Neuronal stem cell (in vitro differentiated cells): ENCODE data around the gene ANKDD1B.

ENCODE experiments used
- DNase-seq: peaks from one replicate; pipeline ENCODE4 v3.0.0-alpha.2; 2013; ENCODE audit warnings: low spot score
- H2AFZ ChIP-seq: one replicate; pipeline ENCODE4 v1.6.1; 2013; ENCODE audit warnings: mild to moderate bottlenecking, low read length, inconsistent platforms
- H2AK5ac ChIP-seq: 2 replicates; pipeline ENCODE4 v1.6.1; 2013; ENCODE audit warnings: low read depth, mild to moderate bottlenecking, inconsistent platforms, low read length, moderate library complexity, mixed read lengths
- H2BK120ac ChIP-seq: 2 replicates; pipeline ENCODE4 v1.6.1; 2013; ENCODE audit warnings: low read depth, mild to moderate bottlenecking, inconsistent platforms, low read length, moderate library complexity, mixed read lengths
- H2BK12ac ChIP-seq: one replicate; pipeline ENCODE4 v1.6.1; 2013; ENCODE audit warnings: low read length, inconsistent platforms
- H2BK15ac ChIP-seq: 2 replicates; pipeline ENCODE4 v1.6.1; 2013; ENCODE audit warnings: mild to moderate bottlenecking, low read length, inconsistent platforms, mixed read lengths
- H2BK5ac ChIP-seq: one replicate; pipeline ENCODE4 v1.6.1; 2013; ENCODE audit warnings: inconsistent platforms, mild to moderate bottlenecking, low read length, moderate library complexity
- H3K14ac ChIP-seq: one replicate; pipeline ENCODE4 v1.6.1; 2013; ENCODE audit warnings: low read length, inconsistent platforms
- H3K18ac ChIP-seq: 2 replicates; pipeline ENCODE4 v1.6.1; 2013; ENCODE audit warnings: low read length, inconsistent platforms
- H3K23ac ChIP-seq: 2 replicates; pipeline ENCODE4 v1.6.1; 2013; ENCODE audit warnings: low read depth, mild to moderate bottlenecking, mixed read lengths, low read length, inconsistent platforms; ENCODE audit not compliant: poor library complexity
- H3K27ac ChIP-seq: replicated peaks from 3 replicates; pipeline ENCODE4 v1.5.1; 2013; ENCODE audit warnings: low read length, inconsistent platforms
- H3K27me3 ChIP-seq, 3 experiments: 2 replicates each; pipeline ENCODE4 v1.6.1; 2013; ENCODE audit warnings: low read length in 3 of 3, mild to moderate bottlenecking in 2 of 3, inconsistent platforms in 1 of 3, low read depth in 1 of 3, mixed read lengths in 1 of 3, moderate library complexity in 1 of 3; ENCODE audit not compliant: control insufficient read depth in 3 of 3, insufficient read depth in 3 of 3
- H3K36me3 ChIP-seq, 2 donors: replicated peaks in 1 of 2; 2 replicates each; pipeline ENCODE4 v1.6.1; 2013; ENCODE audit warnings: low read length in 2 of 2; ENCODE audit not compliant: control insufficient read depth in 2 of 2, insufficient read depth in 2 of 2
- H3K4ac ChIP-seq: 2 replicates; pipeline ENCODE4 v1.6.1; 2013; ENCODE audit warnings: inconsistent platforms, mild to moderate bottlenecking, low read length, moderate library complexity
- H3K4me1 ChIP-seq, 2 donors: 1 replicate in 1 of 2; 2 replicates in 1 of 2; pipeline ENCODE4 v1.6.1; 2013; ENCODE audit warnings: low read length in 2 of 2, low read depth in 1 of 2; ENCODE audit not compliant: control insufficient read depth in 2 of 2, insufficient read depth in 1 of 2
- H3K4me2 ChIP-seq: one replicate; pipeline ENCODE4 v1.6.1; 2013; ENCODE audit warnings: mild to moderate bottlenecking, low read length, inconsistent platforms; ENCODE audit not compliant: insufficient read depth, poor library complexity, severe bottlenecking
- H3K4me3 ChIP-seq, 2 donors: 2 replicates each; pipeline ENCODE4 v1.5.1; 2013; ENCODE audit warnings: low read length in 2 of 2, mild to moderate bottlenecking in 2 of 2, inconsistent platforms in 1 of 2, moderate library complexity in 1 of 2
- H3K79me1 ChIP-seq: one replicate; pipeline ENCODE4 v1.6.1; 2013; ENCODE audit warnings: low read depth, mild to moderate bottlenecking, inconsistent platforms, low read length, moderate library complexity
- H3K9ac ChIP-seq: one replicate; pipeline ENCODE4 v1.6.1; 2013; ENCODE audit warnings: mild to moderate bottlenecking, low read depth, low read length, inconsistent platforms; ENCODE audit not compliant: poor library complexity
- H3K9me3 ChIP-seq, 2 donors: replicated peaks in 1 of 2; 2 replicates each; pipeline versions ENCODE3 to v1.6.1; 2013; ENCODE audit warnings: low read length in 2 of 2, mild to moderate bottlenecking in 2 of 2, inconsistent platforms in 1 of 2, low read depth in 1 of 2, mixed read lengths in 1 of 2, moderate library complexity in 1 of 2; ENCODE audit not compliant: control insufficient read depth in 2 of 2, insufficient read depth in 1 of 2
- H4K8ac ChIP-seq: one replicate; pipeline ENCODE4 v1.6.1; 2013; ENCODE audit warnings: low read depth, mild to moderate bottlenecking, inconsistent platforms, low read length, moderate library complexity
- H4K91ac ChIP-seq: one replicate; pipeline ENCODE4 v1.6.1; 2013; ENCODE audit warnings: low read length, low read depth, mild to moderate bottlenecking, inconsistent platforms; ENCODE audit not compliant: poor library complexity
- WGBS, 2 donors: extraction: QIAGEN DNeasy Blood & Tissue Kit; methylation state at CpG; one replicate each; pipeline ENCODE4 v1.1.7; 2013; ENCODE audit warnings: missing lambda C conversion rate in 2 of 2, mixed read lengths in 1 of 2; ENCODE audit not compliant: insufficient read length in 2 of 2, insufficient replicate concordance in 1 of 2; ENCODE audit errors: extremely low coverage in 2 of 2; 5-methylcytosine and 5-hydroxymethylcytosine counted together

Gene ANKDD1B

GRCh38 chr5:75677607-75678006 lies 66.4 kb downstream of the ANKDD1B start:
- Histone ChIP-seq H4K91ac (no peak overlapping the region), H3K27me3 (no peaks in the 10 kb centered on the region), H2BK120ac (no peak overlapping the region), H2BK15ac (no peak overlapping the region), H3K4ac (no peak overlapping the region), H3K4me2 (no peak overlapping the region), H2AK5ac (no peak overlapping the region), H2BK12ac (no peak overlapping the region), H2BK5ac (no peak overlapping the region), H3K18ac (no peak overlapping the region), H4K8ac (no peak overlapping the region), H3K36me3 (peaks cover 0 to 29% of the 10 kb centered on the region in 2 donors), H3K9me3 (no peaks in the 10 kb centered on the region), H3K9ac (no peak overlapping the region), H3K4me1 (peaks cover 0 to 2% of the 10 kb centered on the region in 2 donors), H3K4me3 (no peak overlapping the region), H3K79me1 (no peaks in the 10 kb centered on the region), H3K27ac (no peak overlapping the region), H2AFZ (no peak overlapping the region), H3K14ac (no peak overlapping the region), H3K23ac (no peak overlapping the region)
- no CpG with 5 or more reads among the region's 1 CpG for WGBS, 2 donors
- no peak for DNase-seq

DNA sequence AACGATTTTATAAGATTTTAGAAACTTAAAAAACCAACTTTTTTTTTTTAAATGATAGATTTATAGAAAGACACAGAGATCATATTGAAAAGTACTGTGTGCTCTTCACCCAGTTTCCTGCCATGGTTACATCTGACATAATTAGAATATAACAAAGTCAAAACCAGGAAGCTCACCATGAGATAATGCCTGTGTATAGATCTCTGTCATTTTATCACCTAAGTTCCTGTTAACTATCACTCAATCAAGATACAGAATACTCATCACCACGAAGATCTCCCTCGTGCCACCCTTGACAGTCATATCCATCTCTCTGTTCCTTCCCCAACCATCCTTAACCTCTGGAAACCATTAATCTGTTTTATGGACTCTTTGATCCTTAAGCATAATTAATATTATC lies 66.9 kb downstream of the ANKDD1B start:
- Histone ChIP-seq H3K9me3 (no peaks in the 10 kb centered on the region), H3K14ac (no peak overlapping the region), H3K4me3 (no peak overlapping the region), H2AK5ac (no peak overlapping the region), H2AFZ (no peak overlapping the region), H3K4me2 (no peak overlapping the region), H3K27ac (no peak overlapping the region), H3K9ac (no peak overlapping the region), H3K79me1 (no peaks in the 10 kb centered on the region), H2BK5ac (no peak overlapping the region), H2BK120ac (no peak overlapping the region), H3K36me3 (peaks cover 0 to 25% of the 10 kb centered on the region in 2 donors), H3K18ac (no peak overlapping the region), H2BK12ac (no peak overlapping the region), H3K27me3 (no peaks in the 10 kb centered on the region), H2BK15ac (no peak overlapping the region), H3K4ac (no peak overlapping the region), H3K4me1 (peaks cover 0 to 2% of the 10 kb centered on the region in 2 donors), H3K23ac (no peak overlapping the region), H4K91ac (no peak overlapping the region), H4K8ac (no peak overlapping the region)
- WGBS, 2 donors = no CpG with 5 or more reads among the region's 3 CpGs
- DNase-seq = no peak

GRCh38 chr5:75681125-75681830 lies 70.0 kb downstream of the ANKDD1B start:
- peaks cover 1% of the 10 kb centered on the region for H3K79me1 ChIP-seq
- no peak overlapping the region for H2AK5ac ChIP-seq
- peaks cover 3 to 15% of the 10 kb centered on the region in 2 donors for H3K36me3 ChIP-seq
- H3K9me3 ChIP-seq = peaks cover 0 to 1% of the 10 kb centered on the region in 2 donors
- no peaks in the 10 kb centered on the region for H3K27me3 ChIP-seq
- H2BK5ac ChIP-seq = no peak overlapping the region
- H3K9ac ChIP-seq = no peak overlapping the region
- H2AFZ ChIP-seq = no peak overlapping the region
- no peak overlapping the region for H3K4me2 ChIP-seq
- no peak overlapping the region for H3K14ac ChIP-seq
- no peak overlapping the region for H4K91ac ChIP-seq
- WGBS, 2 donors = no CpG with 5 or more reads among the region's 2 CpGs
- H3K23ac ChIP-seq = no peak overlapping the region
- DNase-seq = no peak
- no peak overlapping the region for H2BK15ac ChIP-seq
- H3K18ac ChIP-seq = no peak overlapping the region
- H3K4me3 ChIP-seq = no peak overlapping the region
- H4K8ac ChIP-seq = no peak overlapping the region
- H3K4me1 ChIP-seq = no peaks in the 10 kb centered on the region
- no peak overlapping the region for H2BK12ac ChIP-seq
- no peak overlapping the region for H2BK120ac ChIP-seq
- no peak overlapping the region for H3K4ac ChIP-seq
- H3K27ac ChIP-seq = no peak overlapping the region

DNA sequence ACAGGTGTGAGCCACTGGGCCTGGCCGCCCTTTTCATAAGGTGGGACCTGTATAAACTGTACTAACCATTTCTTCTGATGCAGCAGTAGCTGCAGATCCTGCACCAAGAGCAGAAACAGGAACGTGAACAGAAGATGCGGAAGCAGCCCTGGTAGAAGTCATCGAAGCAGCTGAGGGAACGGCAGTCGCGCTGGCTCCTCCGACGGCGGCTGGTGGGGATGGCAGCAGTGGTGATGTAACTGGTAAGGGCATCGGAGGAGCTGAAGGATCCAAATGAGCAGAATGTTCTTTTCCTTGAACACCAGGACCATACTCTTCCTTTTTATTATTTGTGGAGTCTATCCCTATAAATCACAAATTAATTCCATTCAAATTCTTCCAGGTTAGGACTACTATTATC lies 73.9 kb downstream of the ANKDD1B start:
- WGBS, 2 donors = no CpG with 5 or more reads among the region's 11 CpGs
- peak overlapping the region; percentile 71 for H3K14ac ChIP-seq
- no peaks in the 10 kb centered on the region for H3K27me3 ChIP-seq
- no peak overlapping the region for H2BK12ac ChIP-seq
- H3K9ac ChIP-seq = no peak overlapping the region
- H3K36me3 ChIP-seq = peaks cover 3 to 46% of the 10 kb centered on the region in 2 donors
- H3K27ac ChIP-seq = no peak overlapping the region
- H3K79me1 ChIP-seq = peaks cover 1% of the 10 kb centered on the region
- no peak overlapping the region for H3K4ac ChIP-seq
- no peak overlapping the region for H3K18ac ChIP-seq
- H2BK5ac ChIP-seq = no peak overlapping the region
- H2AFZ ChIP-seq = no peak overlapping the region
- H2AK5ac ChIP-seq = no peak overlapping the region
- H3K4me2 ChIP-seq = no peak overlapping the region
- H4K91ac ChIP-seq = no peak overlapping the region
- no peak overlapping the region for H2BK120ac ChIP-seq
- H4K8ac ChIP-seq = no peak overlapping the region
- DNase-seq = no peak
- H2BK15ac ChIP-seq = no peak overlapping the region
- H3K23ac ChIP-seq = no peak overlapping the region
- no peaks in the 10 kb centered on the region for H3K4me1 ChIP-seq
- H3K9me3 ChIP-seq = peaks cover 0 to 1% of the 10 kb centered on the region in 2 donors
- H3K4me3 ChIP-seq = no peak overlapping the region
